AG09309 (cell line): ENCODE measurements around the gene EMID1.

Source experiments
- DNase-seq: peaks from one replicate; pipeline ENCODE4 v3.0.0-alpha.2; 2010; ENCODE audit warnings: low read depth
- H3K4me3 ChIP-seq: 2 replicates; pipeline ENCODE4 v1.5.1; 2011; ENCODE audit warnings: mild to moderate bottlenecking, low read depth, low read length, moderate library complexity; ENCODE audit not compliant: control insufficient read depth
- TF ChIP-seq, protein P1 (sequence below): IDR thresholded peaks from 2 replicates; pipeline ENCODE4 v1.5.1; 2011; ENCODE audit warnings: mild to moderate bottlenecking, low read depth, low read length, inconsistent platforms; ENCODE audit not compliant: insufficient read depth, control insufficient read depth; ENCODE audit errors: missing control alignments

The EMID1 gene

DNA sequence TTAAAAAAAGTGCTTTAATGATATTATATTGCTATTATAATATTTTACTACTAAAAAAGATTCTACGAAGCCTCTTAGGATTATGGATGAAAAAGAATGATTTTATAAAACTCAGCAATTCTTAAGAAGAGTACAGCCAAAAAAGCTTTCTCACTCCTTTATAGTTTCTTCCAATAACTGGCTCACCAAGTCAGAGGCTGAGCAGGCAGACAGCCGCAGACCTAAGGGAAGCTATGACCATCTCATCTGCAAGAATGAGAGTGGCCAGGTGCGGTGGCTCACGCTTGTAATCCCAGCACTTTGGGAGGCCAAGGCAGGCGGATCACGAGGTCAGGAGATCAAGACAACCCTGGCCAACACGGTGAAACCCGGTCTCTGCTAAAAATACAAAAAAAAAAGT is 12.7 kb upstream of the EMID1 start:
- no peak for DNase-seq
- H3K4me3 ChIP-seq, result no peak overlapping the region
- TF ChIP-seq, protein P1, sequence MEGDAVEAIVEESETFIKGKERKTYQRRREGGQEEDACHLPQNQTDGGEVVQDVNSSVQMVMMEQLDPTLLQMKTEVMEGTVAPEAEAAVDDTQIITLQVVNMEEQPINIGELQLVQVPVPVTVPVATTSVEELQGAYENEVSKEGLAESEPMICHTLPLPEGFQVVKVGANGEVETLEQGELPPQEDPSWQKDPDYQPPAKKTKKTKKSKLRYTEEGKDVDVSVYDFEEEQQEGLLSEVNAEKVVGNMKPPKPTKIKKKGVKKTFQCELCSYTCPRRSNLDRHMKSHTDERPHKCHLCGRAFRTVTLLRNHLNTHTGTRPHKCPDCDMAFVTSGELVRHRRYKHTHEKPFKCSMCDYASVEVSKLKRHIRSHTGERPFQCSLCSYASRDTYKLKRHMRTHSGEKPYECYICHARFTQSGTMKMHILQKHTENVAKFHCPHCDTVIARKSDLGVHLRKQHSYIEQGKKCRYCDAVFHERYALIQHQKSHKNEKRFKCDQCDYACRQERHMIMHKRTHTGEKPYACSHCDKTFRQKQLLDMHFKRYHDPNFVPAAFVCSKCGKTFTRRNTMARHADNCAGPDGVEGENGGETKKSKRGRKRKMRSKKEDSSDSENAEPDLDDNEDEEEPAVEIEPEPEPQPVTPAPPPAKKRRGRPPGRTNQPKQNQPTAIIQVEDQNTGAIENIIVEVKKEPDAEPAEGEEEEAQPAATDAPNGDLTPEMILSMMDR, result no peak

DNA sequence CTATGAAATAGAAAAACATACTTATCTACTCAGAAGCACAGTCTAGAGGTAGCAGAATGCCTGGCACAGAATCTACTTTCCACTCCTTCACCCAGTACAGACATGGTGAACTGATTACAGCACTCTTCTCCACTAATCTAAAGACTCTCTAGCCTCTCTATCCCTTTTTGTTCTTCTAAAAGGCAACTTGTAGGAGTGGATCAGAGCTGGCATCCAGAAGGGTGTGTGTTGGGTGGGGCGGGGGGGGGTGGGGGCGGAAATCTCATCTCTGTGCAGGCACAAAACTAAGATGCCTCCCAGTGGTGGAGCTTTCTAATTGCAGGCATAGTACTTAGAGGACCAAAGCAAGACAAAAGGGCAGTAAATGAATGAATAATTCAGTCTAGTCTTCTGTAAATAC is 11.5 kb upstream of the EMID1 start:
- DNase-seq, result no peak
- TF ChIP-seq, protein P1, result peak; percentile 3
- H3K4me3 ChIP-seq, result no peak overlapping the region

DNA sequence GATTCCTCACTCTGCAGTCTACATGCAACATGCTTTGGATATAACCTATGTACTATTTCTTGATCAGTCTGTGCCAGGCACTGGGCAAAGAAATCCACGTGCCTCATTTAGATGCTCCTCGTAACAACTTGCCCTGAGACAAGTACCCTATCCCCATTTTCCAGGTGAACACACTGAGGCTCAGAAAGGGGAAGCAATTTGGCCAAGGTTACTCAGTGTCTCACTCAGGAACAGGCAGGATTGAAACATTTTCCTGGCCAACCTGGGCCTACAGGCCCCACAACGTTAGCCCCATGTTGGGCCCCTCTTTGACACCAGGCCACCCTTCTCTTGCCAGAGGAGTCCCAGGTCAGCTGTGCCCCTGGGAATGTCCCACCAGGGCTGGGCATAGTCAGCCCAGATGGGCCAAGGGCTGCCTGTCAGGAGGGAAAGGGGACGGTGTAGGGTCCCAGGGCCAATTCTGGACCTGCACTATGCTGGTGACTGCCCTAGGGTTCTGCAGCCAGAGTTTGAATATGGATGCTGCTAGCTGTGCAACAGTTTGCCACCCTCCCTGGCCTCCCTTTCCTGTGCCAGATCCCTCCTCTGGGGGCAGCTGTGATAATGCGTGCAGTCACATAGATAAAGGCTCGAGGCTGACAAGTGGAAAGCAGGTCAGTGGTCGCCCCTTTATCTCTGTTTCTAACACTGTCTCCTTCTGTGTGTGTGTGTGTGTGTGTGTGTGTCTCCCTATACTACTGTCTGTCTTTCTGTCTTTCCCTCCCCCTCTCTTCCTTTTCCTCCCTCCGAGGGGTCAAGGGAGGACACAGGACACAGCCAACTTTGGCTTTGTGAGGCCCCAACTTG is 10.4 kb upstream of the EMID1 start:
- H3K4me3 ChIP-seq, result no peak overlapping the region
- DNase-seq, result no peak
- TF ChIP-seq, protein P1, result no peak

DNA sequence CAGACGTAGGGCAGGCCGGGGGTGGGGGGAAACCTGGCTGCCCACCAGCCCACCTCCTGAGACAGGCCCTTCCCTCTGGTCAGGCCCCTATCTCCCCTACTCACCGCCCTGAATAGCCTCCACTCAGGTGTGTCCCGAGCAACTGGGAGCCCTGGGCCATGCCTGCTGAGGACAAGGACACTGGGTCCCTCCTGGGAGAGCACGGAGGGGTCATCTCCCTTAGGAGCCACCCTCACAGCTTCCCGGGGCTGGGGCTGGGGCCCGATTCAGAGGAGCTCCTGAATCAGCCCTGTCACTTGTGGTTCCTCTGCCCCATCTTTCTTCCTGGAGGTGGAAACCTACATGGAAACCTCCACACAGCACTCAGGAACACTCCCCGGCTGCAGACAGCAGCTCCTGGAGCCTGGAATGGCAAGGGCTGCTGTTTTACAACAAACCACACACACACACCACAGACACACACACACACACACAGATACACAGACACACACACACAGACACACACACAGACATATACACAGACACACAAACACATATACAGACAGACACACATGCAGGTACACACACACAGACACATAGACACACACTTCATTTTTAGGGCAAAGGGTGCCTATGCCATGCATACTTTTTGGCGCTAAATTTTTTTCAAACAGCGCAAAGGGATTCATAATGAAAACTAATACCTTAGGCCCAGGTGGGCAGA is 9.6 kb upstream of the EMID1 start:
- DNase-seq, result no peak
- TF ChIP-seq, protein P1, result no peak
- no peak overlapping the region for H3K4me3 ChIP-seq

DNA sequence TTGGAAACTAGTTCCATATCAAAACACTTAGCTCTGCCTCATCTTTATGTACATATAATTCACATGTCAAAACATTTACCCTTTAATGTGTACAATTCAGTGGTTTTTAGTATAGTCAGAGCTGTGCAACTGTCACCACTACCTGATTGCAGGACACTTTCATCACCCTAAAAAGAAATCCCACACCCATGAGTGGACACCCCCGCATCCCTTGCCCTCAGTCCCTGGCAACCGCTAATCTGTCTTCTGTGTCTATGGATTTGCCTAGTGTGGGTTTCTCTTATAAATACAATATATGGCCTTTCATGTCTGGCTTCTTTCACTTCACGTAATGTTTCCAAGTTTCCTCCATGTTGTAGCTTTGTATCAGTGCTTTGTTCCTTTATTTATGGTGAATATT is 8.6 kb upstream of the EMID1 start:
- TF ChIP-seq, protein P1, result no peak
- no peak overlapping the region for H3K4me3 ChIP-seq
- DNase-seq, result no peak

DNA sequence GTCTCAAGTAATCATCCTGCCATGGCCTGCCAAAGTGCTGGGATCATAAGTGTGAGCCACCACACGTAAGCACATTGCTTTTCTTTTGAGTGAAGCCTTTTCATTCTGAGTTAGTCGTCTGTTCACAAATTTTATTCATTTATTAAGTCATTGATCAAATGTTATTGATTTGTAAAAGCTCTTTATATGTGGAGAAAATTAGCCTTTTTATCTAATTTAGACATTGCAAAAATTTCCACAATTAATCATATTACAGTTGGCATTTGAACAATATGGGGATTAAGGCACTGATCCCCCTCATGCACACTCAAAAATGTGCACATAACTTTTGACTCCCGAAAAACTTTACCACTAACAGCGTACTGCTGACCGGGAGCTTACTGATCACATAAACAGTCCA is 7.5 kb upstream of the EMID1 start:
- TF ChIP-seq, protein P1, result no peak
- no peak overlapping the region for H3K4me3 ChIP-seq
- DNase-seq, result no peak
